NK-92 (cell line): ENCODE measurements around the gene NCAPG2.

ENCODE experiments used
- DNase-seq: peaks from one replicate; lab custom pipeline; 2025; ENCODE audit not compliant: unreplicated experiment; lab: John Stamatoyannopoulos, UW

The NCAPG2 gene

DNA sequence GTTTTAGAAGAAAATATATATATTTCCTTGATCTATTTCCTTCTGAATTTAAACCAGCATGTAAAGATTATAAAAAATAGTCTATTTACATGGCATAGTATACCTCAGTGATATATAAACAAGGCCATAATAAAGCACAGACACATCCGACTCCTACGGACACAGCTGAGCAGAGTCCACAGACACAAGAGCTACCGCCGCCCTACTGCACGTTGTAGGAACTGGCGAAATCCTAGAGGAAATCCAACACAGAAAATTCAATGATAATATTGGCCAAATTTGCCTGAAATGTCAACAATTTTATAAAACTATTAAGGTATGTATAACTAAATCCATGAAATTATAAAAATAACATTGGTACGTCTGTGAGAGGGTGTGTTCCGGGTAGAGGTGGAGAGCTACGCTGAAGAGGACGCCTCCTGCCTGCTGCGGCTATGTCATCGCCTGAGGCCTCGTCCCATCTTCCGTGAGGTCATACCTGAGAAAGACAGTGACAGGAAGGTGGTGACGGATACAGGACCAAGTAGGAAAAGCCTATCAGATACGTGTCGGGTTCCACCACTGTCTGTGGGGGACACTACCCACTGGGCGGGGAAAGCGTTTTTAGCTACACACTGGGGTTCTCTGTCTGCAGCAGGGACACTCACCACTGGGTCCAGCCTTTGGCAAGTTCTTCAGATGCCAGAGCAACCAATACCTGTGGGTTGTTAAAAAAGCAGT, 29.3 kb upstream of the NCAPG2 start:
- no peak for DNase-seq

DNA sequence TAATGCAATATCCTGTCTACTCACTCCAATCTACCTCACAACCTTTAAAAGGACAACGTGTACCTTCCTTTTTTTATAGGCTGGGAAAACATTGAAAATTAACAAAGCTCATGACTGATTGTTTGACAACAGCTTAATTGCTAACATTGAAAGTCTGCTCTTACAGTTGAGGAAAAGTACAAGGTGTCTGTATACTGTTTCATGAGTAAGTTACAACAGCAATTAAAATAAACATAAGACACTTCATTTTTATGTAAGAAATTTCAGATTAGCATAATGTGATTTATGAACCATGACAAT, 28.6 kb upstream of the NCAPG2 start:
- DNase-seq: no peak

DNA sequence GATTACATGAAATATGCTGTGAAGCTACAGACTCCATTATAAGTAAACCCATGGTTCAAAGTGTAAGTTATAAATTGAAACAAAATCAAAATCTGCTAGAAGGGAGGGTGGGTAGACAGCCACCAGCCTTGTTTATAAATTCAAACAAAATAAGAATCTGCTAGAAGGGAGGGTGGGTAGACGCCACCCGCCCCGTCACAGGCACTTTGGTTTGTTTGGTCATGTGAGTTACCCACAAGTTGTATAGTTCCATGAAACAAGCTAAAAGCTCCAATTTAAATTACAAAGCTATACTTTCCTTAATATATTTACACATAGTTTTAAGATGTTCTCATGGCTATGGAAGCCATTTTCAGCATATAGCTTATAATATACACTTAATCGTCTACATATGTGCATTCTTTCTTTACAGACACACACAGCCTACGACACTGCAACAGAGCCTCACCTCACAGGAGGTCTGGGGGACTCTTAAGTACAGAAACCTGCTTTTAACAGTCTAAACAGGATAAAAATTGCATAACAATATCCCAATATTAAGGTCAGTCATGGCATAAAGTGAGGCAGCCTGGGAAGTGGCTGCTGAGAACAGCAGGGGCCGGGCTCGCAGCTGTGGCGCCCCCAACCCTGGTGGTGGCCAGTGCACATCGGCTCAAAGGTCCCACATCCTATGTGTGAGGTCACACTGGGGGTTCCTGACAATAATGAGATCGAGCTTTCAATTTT, 28.1 kb upstream of the NCAPG2 start:
- DNase-seq: no peak

DNA sequence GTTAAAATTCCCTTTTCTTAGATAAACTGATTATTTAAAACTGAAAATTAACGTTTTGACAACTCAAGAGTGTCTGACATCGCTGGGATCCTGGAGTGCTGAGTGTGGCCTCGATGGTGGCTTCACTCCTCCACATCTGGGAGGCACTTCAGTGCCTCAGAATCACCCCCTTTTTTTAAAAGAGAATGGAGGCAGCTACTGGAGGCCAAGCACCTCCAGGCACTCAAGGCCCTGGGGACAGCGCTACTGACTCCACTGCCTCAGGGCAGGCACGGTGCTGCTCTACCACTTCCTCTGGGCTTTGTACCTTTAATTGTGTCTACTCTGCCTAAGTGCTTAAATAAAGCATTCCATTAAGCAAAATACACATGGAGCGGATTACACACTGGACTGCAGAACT, 27.2 kb upstream of the NCAPG2 start:
- DNase-seq: no peak

DNA sequence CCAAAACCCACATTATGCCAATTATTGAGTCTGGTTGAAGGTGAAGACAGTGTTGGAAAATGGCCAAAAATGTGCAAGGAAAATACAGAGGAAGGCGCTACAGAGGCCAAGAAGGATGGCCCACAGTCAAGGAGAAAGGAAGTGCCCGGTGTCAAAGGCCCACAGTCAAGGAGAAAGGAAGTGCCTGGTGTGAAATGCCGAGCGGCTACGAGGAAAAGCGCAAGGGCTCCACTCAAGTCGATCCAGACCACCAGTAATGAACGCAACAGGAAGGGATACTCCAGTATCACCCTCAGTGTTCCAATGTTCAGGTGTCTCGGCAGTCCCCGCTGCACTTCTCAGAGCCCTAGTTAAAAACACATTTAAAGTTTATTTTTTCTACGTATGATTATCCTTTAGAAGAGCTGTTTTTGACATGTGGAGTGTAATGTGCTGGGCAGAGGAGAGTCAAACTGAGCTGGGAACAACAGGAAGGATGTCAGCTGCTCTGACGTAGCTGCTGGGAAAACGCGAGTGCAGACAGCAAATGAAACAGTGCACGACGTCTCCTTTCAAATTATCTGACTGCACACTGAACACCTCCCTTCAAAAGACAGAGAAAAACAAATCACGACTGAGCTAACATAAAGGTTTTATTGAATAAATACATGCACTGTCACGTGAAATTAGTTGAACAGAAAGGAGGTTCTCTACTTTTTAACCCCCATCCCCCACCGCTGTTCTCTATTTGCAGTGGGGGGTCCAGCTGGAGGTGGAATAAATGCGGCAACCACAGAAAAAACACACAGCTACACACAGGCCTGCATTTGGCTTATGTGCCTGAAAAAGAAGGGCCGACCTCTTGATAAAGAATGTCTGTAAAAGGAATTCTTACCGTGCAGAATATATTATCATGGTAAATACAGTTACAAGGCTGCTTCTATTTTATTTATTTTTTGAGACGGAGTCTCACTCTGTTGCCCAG, 26.1 kb upstream of the NCAPG2 start:
- DNase-seq: no peak

DNA sequence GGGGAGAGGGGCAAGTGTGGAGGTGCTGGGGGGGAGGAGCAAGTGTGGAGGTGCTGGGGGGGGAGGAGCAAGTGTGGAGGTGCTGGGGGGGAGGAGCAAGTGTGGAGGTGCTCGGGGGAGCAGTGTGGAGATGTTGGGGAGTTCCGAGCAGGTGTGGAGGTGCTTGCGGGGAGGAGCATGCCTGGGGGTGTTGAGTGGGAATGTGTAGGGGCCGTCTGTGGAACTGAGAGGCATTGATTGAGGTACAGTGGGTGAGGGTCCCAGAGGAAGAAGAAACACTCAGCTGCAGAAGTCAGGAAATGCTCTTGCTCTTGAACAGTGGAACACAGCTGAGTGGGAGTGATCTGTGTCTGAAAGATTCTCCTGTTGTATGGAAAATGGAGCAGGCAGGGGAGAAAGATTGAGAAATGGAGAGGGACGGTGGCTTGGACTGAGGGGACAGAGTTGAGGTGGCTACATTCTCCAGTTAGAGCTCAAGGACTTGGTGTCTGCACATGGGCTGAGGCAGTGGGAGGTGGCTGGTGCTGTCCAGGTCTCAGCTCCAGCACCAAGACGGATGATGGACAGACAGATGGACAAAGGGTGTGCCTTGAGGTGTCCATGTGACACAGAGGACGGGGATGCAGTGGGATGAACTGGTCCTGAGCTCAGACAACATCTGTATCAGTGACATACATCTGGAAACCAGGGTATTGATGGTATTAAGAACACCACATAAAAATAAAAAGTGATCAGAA, 25.2 kb upstream of the NCAPG2 start:
- DNase-seq: no peak

DNA sequence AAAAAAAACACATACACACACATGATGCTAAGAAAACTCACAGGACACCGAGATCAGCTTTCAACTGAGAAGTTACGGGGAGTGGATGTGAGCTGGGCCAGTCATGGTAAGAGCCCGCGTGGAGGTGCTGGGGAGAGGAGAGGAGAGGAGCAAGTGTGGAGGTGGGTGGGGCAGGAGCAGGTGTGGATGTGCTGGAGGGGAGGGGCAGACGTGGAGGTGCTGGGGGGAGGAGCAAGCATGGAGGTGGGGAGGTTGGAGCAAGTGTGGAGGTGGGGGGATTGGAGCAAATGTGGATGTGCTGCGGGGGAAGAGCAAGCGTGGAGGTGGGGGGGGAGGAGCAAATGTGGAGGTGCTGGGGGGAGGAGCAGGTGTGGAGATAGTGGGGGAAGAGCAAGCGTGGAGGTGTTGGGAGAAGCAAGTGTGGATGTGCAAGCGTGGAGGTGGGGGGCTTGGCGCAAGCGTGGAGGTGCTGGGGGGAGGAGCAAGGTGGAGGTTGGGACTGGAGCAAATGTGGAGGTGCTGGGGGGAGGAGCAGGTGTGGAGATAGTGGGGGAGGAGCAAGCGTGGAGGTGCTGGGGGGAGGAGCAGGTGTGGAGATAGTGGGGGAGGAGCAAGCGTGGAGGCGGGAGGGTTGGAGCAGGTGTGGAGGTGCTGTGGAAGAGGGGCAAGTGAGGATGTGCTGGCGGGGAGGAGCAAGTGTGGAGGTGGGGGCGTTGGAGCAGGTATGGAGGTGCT, 24.5 kb upstream of the NCAPG2 start:
- DNase-seq: no peak

DNA sequence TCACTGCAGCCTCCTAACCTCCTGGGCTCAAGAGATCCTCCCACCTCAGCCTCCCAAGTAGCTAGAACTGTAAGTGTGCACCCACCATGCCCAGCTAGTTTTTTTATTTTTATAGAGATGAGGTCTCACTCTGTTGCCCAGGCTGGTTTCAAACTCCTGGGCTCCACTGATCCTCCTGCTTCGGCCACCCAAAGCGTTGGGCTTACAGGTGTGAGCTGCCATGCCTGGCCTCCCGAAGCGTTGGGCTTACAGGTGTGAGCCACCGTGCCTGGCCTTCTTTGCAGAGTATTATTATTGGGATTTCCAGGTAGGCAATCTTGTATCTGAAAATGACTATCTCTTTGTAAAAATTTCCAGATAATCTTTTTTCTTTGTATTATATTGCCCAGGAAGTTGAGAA, 23.1 kb upstream of the NCAPG2 start:
- no peak for DNase-seq

DNA sequence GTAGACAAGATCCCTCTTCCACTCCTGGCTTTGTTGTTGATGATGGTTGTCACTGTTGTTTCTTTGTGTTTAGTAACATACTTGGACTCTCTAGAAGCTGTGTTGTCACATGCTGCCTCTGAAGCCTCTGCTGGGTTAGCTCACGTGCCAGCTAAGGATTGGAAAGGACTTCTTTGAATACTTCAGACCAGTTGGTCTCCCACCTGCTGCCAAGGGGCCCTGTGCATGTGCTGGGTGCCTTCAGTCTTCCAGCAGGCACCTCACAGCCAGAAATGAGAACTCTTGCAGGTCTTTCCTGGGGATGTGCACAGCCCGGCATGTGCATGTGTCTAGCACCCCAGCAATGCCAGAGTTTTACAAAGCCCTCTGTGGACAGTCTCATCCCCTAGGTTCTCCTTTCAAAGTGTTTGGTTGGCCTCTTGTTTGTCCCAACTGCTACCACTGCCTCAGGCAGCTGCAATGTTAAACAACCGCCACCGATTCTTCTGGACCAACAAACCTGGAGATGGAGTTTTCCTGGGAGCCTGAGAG, 21.7 kb upstream of the NCAPG2 start:
- DNase-seq: no peak

DNA sequence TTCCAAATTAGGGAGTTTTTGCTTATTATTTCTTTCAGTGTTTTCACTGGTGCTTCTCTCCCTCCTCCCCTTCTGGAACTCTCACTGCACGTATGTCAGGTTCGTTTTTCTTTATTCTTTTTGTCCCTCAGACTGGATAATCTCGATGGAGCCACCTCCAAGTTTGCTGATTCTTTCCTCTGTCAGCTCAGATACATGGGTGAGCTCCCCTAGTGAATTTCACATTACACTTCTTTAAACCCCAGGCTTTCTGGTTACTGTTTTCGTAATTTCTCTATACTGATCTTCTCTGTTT, 20.8 kb upstream of the NCAPG2 start:
- no peak for DNase-seq

DNA sequence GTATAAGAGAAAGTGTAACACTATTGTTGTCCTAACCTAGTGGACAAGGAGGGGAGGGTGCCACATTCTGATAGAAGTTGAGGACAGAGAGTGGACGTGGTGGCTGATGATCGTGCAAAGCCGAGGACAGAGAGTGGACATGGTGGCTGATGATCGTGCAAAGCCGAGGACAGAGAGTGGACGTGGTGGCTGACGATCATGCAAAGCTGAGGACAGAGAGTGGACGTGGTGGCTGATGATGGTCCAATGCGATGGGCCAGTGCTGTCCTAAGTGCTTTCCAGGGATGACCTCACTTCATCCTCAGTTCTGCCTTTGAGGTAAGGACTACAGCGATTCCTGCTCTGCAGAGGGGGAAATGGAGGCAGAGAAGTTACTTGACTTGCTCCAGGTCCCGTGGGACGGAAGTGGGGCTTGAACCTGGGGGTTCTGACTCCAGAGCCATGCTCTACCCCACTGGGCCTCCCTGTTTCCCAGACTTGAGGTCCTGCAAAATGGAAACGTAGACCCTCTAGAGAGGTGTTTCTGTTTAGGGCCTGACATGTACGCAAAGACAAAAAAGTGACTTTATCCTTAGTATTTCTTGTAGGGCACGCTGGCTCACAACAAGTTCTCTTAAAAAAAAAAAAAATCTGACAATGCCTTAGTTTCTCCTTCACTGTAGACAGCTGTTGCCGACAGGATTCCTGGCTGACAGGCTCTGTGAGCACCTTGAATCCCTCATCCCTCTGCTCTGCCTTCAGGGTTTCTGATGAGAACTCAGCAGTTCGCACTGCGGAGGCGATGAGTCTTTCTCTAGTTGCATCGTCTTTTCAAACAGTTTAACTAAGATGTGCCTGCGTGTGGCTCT, 20.3 kb upstream of the NCAPG2 start:
- no peak for DNase-seq

DNA sequence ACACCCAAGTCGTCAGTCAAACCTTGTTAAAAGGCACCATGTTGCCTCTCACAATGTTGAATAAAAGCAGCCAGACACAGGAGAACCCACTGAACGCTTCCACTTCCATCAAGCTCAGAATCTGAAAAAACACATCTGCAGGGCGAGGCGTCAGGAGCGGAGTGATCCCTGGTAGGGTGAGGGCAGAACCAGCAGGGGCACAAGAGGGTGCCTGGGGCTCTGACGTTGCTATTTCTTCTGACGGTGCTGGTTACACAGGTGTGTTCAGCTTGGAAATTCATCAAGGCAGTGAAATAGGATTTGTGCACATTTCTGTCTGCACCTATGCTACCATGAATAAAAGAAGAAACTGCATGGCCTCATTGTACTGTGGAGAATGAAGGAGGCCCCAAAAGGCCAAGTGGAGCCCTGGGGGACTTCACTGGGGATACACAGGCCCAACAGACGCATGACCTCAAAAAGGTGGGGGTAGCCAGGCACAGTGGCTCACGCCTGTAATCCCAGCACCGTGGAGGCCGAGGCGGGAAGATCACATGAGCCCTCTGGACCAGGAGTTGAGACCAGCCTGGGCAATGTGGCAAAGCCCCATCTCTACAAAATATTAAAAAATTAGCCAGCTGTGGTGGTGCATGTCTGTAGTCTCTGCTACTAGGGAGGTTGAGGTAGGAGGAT, 19.2 kb upstream of the NCAPG2 start:
- DNase-seq: no peak

DNA sequence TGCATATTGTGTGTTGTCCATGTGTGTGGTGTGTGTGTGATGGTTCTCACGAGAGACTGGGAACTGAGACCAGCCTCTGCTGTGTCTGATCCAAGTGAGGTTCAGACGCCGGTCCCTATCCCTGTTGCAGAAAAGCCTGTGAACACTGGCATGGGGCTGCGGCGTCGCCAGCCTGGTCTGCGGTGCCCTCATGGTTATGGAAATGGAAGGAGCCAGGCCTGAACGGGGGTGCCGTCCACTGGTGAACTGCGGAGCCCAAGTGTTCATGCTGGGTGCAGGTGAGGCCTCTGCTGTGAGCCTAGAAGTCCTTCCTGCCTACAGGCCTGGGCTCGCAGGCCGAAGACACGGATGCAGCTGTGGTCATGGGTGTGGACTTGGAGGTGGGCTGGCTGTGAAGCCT, 18.7 kb upstream of the NCAPG2 start:
- DNase-seq: no peak

DNA sequence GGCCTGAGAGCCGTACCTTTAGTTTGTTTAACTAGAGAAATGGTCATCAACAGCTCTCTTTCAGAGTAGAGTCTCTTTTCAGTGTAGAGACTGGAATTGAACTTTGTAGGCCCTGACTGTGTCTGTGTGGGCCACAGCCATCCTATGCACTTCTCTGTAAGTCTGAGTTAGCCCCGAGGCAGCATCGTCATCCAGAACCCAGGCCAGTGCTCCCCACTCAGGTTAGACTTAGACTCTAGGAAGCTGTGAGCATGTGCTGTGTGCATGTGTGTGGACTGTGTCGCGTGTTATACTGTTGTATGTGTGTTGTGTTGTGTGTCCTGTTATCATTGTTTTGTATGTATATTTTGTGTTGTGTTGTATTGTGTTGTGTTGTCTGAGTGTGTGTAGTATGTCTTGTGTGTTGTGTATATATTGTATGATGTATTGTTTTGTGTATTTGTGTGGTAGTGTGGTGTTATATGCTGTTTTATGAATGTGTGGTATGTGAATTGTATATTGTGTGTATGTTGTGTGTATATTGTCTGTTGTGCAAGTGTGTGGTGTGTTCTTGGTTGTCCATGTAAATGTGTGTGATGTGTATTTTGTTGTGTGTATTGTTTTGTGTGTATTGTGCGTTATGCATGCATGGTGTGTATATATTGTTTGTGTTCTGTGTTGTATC, 18.1 kb upstream of the NCAPG2 start:
- no peak for DNase-seq

DNA sequence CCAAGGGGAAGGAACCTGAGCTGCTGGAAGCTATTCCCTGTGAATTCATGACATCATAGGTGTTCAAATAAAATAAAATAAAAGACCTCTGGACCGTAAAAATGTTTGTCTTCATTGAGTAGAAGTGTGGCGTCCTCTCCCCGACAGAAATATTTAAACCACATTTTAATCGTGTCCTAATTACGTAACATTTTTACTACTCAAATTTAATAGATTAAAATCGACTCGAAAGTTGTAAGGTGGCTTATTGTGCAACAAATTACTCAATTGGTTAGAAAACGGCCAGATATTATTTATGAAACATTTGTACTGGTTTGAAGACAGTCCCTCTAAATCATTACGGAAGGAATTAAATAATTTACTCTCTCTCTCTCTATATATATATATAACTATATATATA, 15.5 kb upstream of the NCAPG2 start:
- DNase-seq: no peak

DNA sequence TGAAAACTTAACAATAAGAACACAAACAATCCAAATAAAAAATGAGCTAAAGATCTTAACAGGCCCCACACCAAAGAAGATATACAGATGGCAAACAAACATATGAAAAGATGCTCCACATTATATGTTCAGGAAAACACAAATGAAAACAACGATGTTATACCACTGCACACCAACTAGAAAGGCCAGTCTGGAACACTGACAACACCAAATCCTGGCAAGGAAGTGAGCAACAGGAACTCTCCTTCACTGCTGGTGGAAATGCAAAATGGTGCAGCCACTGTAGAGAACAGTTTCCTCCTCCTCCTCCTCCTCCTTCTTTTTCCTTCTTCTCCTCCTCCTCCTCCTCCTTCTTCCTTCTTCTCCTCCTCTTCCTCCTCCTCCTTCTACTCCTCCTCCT, 12.2 kb upstream of the NCAPG2 start:
- DNase-seq: no peak

DNA sequence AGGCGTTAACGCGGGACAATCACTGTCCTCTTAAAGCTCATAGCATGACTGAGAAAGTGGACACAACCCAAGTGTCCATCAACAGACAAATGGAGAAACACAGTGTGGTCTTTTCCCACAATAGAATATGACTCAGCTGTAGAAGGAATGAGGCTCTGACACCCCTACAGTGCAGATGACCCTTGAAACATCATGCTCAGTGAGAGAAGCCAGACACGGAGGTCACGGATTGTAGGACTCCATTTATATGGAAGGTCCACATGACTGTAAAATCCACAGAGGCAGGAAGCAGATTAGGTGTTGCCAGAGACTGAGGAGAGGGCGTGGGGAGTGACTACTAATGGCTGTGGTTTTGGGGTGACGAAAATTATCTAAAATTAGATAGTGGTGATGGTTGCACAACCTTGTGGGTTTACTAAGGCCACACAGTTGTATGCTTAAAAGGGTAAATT, 6.1 kb upstream of the NCAPG2 start:
- DNase-seq: no peak

DNA sequence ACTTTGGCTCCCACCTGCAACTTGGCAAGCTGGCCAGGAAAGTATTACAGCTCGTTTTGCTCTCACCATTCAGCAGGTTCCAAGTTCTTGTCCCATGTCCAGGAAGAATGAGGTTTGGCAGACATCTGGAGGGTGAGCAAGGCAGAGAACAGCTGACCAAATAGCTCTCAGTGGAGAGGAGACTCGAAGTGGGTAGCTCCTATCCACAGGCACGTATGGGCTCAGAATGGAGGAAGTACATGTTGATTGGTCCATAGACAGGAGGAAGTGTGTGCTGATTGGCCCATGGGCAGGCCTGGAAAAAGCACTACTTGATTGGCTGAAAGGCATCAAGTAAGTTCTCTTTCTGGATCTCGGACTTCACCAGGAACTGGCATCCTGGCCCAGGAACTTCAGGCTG, 3.0 kb upstream of the NCAPG2 start:
- DNase-seq: no peak
